ENCODE measurements around the gene TNNC1.

DNA sequence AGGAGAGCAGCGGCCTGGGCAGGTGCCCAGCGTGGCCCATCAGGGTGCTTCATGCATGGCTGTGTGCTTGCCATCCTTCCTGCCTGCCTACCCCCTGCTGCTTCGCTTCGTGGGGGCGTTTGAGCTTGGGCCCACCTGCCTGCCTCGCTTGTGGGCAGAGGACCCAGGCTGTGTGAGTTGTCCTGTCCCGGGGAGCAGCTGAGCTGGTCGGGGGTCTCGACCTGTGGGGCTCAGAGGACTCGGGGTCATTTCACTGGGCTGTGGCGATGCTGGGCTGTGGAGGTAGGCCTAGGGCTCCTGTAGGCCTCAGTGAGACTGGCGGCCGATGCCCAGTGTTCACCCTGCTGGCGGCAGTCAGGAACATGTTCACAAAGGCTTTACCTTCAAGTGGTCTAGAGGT is 29.2 kb upstream of the TNNC1 start:
- TF ChIP-seq, protein P1, sequence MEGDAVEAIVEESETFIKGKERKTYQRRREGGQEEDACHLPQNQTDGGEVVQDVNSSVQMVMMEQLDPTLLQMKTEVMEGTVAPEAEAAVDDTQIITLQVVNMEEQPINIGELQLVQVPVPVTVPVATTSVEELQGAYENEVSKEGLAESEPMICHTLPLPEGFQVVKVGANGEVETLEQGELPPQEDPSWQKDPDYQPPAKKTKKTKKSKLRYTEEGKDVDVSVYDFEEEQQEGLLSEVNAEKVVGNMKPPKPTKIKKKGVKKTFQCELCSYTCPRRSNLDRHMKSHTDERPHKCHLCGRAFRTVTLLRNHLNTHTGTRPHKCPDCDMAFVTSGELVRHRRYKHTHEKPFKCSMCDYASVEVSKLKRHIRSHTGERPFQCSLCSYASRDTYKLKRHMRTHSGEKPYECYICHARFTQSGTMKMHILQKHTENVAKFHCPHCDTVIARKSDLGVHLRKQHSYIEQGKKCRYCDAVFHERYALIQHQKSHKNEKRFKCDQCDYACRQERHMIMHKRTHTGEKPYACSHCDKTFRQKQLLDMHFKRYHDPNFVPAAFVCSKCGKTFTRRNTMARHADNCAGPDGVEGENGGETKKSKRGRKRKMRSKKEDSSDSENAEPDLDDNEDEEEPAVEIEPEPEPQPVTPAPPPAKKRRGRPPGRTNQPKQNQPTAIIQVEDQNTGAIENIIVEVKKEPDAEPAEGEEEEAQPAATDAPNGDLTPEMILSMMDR (IDR thresholded peaks at IDR 0.05; ENCODE audit: extremely low read depth in 1 of 2, insufficient read depth in 1 of 2, low read depth in 1 of 2, low read length in 2 of 2): no peak
- TF ChIP-seq, protein P2, sequence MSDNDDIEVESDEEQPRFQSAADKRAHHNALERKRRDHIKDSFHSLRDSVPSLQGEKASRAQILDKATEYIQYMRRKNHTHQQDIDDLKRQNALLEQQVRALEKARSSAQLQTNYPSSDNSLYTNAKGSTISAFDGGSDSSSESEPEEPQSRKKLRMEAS (IDR thresholded peaks at IDR 0.05; ENCODE audit: insufficient read depth, insufficient read length): no peak
- no peak for TF ChIP-seq POLR2A (IDR thresholded peaks at IDR 0.05; ENCODE audit: low read depth, low read length)
- no peak for TF ChIP-seq POLR2AphosphoS5 (IDR thresholded peaks at IDR 0.05; ENCODE audit: insufficient read depth, low read depth, low read length)
- TF ChIP-seq GATA2 (IDR thresholded peaks at IDR 0.05; ENCODE audit: insufficient read depth, insufficient read length, low read depth, low read length): no peak
- TF ChIP-seq EZH2 (IDR thresholded peaks at IDR 0.05; ENCODE audit: borderline replicate concordance, low read depth, low read length, severe bottlenecking): no peak

Measured in endothelial cell of umbilical vein (primary cell).